ENCODE data around the gene TSHZ2. TPM values are rescaled to one million over a fixed set of nuclear protein-coding genes. Genes with fewer than 3 reads are reported as not detected.

TSHZ2 gene
- total RNA-seq, 4 donors from 2014 or later, result 35.6 to 83.5 (median 48.8) TPM

DNA sequence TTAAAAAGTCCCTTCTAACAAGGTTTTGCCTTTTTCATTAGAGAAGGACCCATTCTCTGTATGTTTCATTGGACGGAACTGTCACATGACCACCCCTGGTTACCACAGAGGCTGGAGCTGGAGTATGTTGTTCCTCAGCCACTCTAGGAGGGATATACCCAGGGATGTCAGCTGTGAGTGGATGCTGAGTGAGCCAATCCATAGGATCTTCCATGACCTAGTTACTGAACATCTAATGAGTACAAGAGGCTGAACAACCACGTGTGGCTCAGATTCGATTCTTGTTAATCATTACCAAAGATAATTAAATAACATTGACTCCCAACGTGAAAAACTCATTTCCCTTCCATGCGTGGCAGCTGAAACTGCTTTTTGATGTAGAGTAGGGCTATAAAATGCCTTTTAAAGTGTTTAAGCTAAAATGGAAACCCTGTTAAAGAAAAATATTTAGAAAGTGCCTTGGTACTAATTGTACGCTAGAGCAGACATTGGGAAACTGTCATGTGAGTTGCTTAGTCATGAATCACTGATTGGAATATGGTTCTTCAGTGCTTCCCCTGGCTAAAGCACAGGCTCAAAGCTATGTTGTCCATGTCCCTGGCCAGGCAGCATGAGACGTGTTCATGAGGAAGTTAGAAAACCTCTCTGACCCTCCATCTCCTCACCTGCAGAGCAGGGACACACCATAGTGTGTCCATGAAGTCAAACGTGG lies 365.4 kb downstream of the TSHZ2 start:
- ATAC-seq (ENCODE audit: low FRiP score) (no peak), DNase-seq (ENCODE audit: low spot score) (no peak)
- TF ChIP-seq, protein P1, sequence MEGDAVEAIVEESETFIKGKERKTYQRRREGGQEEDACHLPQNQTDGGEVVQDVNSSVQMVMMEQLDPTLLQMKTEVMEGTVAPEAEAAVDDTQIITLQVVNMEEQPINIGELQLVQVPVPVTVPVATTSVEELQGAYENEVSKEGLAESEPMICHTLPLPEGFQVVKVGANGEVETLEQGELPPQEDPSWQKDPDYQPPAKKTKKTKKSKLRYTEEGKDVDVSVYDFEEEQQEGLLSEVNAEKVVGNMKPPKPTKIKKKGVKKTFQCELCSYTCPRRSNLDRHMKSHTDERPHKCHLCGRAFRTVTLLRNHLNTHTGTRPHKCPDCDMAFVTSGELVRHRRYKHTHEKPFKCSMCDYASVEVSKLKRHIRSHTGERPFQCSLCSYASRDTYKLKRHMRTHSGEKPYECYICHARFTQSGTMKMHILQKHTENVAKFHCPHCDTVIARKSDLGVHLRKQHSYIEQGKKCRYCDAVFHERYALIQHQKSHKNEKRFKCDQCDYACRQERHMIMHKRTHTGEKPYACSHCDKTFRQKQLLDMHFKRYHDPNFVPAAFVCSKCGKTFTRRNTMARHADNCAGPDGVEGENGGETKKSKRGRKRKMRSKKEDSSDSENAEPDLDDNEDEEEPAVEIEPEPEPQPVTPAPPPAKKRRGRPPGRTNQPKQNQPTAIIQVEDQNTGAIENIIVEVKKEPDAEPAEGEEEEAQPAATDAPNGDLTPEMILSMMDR (IDR thresholded peaks at IDR 0.05), result no peak

DNA sequence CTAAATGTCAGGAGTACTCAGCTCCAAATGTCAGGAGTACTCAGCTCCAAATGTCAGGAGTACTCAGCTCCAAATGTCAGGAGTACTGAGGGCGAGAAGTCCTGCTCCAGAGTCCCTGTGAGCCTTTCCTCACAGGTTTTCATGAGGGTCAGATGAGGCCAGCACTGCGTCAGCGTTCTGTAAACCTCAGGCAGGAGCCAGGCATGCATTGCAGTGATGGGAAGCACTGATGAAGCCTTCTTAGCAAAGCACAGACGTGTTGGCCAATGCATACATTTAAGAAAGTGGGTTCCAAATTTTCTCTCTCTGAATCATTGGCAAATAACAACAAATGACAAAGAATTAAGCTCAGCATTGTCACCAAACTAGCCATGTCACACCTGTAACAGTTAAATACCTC lies 366.6 kb downstream of the TSHZ2 start:
- TF ChIP-seq, protein P1 (IDR thresholded peaks at IDR 0.05), result no peak
- DNase-seq (ENCODE audit: low spot score) (no peak), ATAC-seq (ENCODE audit: low FRiP score) (no peak)

DNA sequence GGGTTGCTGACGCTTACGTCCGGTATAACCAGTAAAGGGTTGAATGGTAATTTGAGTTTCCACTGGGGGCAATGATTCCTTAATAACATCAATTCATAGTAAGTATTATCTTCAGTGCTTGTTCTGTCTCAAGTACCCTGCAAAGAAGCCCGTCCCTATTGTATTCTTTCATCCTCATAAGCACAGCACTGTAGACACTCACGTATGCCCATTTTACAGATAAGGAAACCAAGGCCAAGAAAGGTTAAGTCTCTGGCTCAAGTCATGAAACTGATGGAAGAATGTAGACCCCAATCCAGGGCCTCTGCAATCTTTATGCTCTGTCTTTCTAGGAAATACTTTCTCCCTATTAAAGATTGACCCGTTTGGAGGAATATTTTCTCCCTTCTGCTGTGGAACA lies 370.3 kb downstream of the TSHZ2 start:
- TF ChIP-seq, protein P1 (IDR thresholded peaks at IDR 0.05), result no peak
- ATAC-seq (ENCODE audit: low FRiP score), result no peak
- no peak for DNase-seq (ENCODE audit: low spot score)

DNA sequence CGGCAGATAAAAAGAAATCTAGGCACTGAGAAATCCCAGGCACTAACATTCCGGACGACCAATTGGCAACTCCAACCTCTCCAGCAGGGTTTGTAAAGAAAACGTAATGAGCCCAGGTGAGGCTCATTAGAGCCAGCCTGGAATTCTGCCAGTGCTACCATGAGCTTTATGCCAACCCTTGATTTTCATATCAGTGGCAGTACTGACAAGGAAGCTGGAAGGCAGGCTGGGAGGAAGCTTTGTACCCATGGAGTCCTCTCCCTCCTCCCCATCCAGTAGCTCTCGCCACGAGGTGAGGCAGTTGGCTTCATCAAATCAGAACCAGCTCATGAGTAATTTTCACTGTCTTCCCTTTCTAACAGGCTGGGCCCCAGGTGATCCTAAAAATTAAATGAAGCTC lies 371.3 kb downstream of the TSHZ2 start:
- TF ChIP-seq, protein P1 (IDR thresholded peaks at IDR 0.05), result no peak
- ATAC-seq (ENCODE audit: low FRiP score) (no peak), DNase-seq (ENCODE audit: low spot score) (no peak)

DNA sequence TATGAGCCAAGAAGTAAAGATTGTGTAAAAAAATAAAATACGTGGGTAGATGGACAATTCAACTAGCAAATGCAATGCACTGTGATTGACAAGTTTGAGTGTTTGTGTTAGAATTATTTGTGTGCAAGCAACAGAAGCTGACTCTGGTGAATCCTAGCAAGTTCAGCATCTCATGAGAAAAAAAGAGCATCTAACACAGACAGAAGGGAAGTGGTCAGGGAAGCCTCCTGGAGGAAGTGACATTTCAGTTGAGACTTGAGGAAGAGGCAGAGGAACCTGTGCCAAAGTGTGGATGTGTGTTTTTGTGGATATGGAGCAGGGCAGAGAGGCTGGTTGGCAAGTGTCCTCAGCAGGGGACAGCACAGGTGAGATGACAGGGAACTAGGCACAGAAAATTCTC lies 372.7 kb downstream of the TSHZ2 start:
- ATAC-seq (ENCODE audit: low FRiP score) (no peak), DNase-seq (ENCODE audit: low spot score) (no peak)
- TF ChIP-seq, protein P1 (IDR thresholded peaks at IDR 0.05), result no peak

DNA sequence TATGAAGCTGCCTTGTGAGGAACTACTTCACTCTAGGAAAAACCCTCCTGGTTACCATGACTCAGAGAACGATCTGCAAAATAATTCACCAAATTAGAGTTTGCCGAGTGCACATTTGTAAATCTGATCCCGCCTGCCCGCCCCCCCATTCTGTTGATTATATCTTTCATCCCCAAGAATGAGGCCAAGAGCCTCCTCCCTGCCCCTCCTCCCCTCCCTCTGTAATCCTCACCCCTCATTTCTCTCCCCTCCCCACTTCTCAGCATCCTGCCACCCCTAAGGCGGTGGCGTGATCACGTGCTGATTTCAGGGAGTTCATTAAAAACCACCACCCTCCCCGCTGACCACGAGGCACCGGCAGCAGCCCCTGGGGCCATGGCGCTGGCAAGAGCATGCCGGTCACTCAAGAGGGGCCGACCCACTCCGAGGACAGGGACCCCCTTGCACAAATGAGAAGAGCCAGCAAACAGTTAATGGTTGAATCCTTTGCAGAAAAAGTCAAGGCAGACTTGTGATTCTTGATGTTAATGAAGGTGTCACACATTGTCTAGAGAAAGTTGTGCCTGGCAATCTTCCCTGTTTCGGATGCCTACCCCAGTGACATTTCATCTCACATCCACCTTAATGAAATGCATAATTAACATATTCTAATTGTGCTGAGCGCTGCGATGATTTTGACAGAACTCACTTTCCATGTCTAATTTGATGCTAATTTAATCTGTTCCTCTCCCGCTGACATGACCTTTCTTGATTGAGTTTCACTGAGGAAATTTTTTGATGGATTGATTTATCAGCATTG lies 373.6 kb downstream of the TSHZ2 start:
- ATAC-seq (ENCODE audit: low FRiP score) (no peak), DNase-seq (ENCODE audit: low spot score) (no peak)
- TF ChIP-seq, protein P1 (IDR thresholded peaks at IDR 0.05), result no peak

DNA sequence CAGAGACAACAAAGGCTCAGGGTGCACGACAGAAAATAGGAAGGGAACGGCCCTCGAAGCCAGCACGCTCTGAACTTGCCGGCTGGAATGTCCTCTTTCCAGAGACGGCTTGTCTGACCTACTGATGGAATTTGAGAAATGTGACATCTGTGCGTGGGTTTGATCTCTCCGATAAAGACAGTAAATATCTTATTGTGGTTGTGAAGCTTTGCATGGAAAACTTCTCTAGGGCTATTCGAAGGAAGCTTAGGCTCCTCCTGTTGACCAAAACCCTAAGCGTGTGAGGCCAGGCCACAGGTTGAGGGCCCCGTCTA lies 374.1 kb downstream of the TSHZ2 start:
- no peak for ATAC-seq (ENCODE audit: low FRiP score)
- DNase-seq (ENCODE audit: low spot score), result no peak
- TF ChIP-seq, protein P1 (IDR thresholded peaks at IDR 0.05), result no peak
